GM23248 (cell line): ENCODE results near the gene P4HA2.

Source experiments
- EZH2 ChIP-seq: fragments of 200-600 bp; sonication (generic); IDR thresholded peaks from 2 replicates; pipeline ENCODE4 v1.6.1; 2018; ENCODE audit warnings: antibody characterized with exemption, mild to moderate bottlenecking; ENCODE audit not compliant: insufficient read depth, poor library complexity, severe bottlenecking
- EZH2phosphoT487 ChIP-seq: fragments of 200-600 bp; sonication (generic); IDR thresholded peaks from 2 replicates; pipeline ENCODE4 v1.6.1; 2018; ENCODE audit warnings: antibody characterized with exemption, moderate library complexity, mild to moderate bottlenecking, low read depth; ENCODE audit not compliant: insufficient read depth

- TF ChIP-seq EZH2phosphoT487 (no peak), EZH2 (no peak)
Observed at GRCh38 chr5:132181011-132181629, 46.5 kb downstream of the P4HA2 start.
